AML-193 (cell line): ENCODE measurements around the gene COL5A1.
"Not testable (repeated sequence)": the region's sequence is repeated elsewhere in the genome, so short reads cannot be mapped to it uniquely, and the experiment has no call there.

Source experiments
- DNase-seq, 2 experiments: peaks; one replicate each; lab custom pipeline; 2025; lab: John Stamatoyannopoulos, UW

Gene COL5A1

GRCh38 chr9:134690946-134691694 is 49.5 kb downstream of the COL5A1 start:
- DNase-seq: no peak

DNA sequence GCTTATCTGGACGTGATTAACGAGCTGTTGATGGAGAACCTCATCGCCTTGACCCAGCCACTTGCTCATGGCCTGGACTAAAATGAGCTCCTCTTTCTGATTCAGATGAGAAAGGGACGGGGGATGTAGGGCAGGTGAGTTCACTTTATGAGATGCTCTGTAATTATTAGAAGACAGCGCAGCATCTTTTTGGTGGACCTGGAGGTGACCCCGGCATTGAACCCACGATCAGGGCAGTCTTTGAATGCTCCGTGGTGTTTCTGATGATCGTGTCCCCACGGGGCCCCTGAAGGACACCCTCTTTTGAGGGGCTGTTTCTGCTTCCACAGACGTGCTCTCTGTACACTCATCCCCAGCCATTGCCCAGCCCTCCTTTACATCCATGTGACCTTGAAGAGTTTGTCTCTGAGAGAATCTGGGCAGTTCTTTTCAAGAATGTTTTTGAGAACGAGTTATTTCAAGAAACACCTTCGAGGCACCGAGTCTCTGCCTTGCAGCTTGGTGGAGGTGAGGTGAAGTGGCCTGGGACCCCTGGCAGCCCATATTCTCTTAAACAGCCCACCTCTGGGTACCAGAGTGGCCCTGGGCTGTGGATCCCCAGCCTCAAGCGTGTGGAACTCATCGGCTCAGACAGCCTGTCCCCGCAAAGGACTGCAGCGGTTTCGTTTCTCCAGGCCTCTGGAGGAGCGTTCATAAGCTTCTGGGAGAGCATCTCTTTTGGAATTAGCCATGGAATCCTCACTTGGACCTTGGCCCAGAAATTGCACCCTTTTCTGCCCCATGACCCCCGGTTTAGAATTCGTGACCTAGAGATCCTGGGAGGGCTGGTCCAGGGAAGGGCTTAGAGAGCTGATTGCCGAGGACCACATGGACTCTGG is 50.3 kb downstream of the COL5A1 start:
- DNase-seq: no peak

- no peak for DNase-seq
Observed at GRCh38 chr9:134692573-134692860, 50.9 kb downstream of the COL5A1 start.

- DNase-seq: no peak
Observed at GRCh38 chr9:134693011-134693410, 51.4 kb downstream of the COL5A1 start.

GRCh38 chr9:134693641-134694367 is 52.2 kb downstream of the COL5A1 start:
- DNase-seq: no peak

GRCh38 chr9:134694368-134694665 is 52.7 kb downstream of the COL5A1 start:
- no peak for DNase-seq

- no peak for DNase-seq
Observed at GRCh38 chr9:134694714-134695113, 53.1 kb downstream of the COL5A1 start.

GRCh38 chr9:134695144-134695543 is 53.5 kb downstream of the COL5A1 start:
- no peak for DNase-seq

DNA sequence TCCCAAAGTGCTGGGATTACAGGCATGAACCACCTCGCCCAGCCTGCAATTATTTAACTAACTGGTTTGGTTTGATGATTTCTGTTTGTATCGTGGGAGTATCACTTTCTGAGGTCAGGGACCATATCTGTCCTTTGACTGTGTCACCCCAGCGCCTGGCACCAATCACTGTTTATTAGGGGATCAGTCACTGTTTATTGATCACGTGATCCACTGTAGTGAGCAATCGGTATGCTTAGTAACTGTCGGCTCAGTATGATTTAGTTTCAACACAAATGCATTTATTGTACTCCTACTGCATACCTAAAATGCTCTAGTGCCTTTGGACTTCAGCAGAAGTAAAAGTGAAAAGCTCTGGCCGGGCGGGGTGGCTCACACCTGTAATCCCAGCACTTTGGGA is 54.8 kb downstream of the COL5A1 start:
- no peak for DNase-seq

DNA sequence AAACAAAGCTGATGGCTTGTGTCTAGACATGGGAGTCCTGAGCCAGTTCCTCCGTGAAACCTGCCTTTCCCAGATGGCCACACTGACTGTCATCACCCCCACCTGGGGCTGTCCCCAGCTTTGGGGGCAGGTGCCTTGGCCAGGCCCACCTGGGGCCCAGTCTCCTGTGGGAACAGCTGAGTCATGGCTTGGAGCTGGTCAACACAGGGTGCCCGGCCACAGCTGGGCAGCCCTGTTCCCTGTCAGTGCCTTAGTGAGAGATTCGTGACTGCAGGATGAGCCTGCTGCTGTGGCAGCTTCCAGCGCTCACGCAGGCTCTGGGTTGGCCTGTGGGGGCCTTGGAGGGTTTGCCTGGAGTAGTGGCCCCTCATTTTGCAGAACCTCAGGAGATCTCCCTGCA is 56.5 kb downstream of the COL5A1 start:
- no peak for DNase-seq

- DNase-seq: peak; percentile 7 to 22
Observed at GRCh38 chr9:134698587-134699342, 57.2 kb downstream of the COL5A1 start.

GRCh38 chr9:134699343-134699740 is 57.7 kb downstream of the COL5A1 start:
- DNase-seq: no peak

- no peak for DNase-seq
Observed at GRCh38 chr9:134700636-134701350, 59.2 kb downstream of the COL5A1 start.

DNA sequence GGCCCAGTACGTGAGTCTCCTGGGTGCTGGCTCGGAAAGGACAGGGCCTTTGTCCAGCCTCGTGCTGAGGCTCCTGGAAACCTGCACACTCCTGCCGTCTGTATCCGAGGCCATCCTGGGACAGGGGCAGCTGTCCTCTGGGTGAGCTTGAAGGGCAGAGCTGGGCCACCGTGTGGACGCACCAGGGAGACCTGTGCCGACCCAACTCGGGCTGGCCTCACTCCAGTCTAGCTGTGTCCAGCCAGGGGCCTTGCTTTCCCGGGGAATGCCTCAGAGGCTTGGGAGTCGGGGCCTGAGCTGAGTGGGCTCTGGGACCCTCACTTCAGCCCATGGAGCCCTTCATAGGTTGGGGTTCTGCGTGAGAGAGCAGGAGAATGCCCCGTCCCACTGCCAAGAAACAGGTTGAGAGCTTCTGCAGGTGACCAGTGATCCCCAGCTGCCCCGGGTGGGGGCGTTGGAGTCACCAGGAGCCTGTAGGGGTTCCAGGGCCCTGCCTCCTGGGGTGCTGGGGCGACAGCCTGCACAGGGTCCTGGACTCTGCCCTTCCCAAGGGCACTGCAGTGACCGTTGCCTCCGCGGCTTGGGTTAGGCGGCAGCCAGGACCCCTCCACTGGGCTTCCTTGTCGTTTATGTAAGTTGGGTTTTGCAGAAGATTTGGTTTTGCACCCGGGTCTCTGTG is 60.1 kb downstream of the COL5A1 start:
- no peak for DNase-seq

GRCh38 chr9:134702291-134702690 is 60.7 kb downstream of the COL5A1 start:
- DNase-seq: no peak

GRCh38 chr9:134703730-134704114 is 62.1 kb downstream of the COL5A1 start:
- not testable (repeated sequence) for DNase-seq

- DNase-seq: no peak
Observed at GRCh38 chr9:134704498-134704897, 62.9 kb downstream of the COL5A1 start.

GRCh38 chr9:134705786-134706185 is 64.2 kb downstream of the COL5A1 start:
- no peak for DNase-seq

DNA sequence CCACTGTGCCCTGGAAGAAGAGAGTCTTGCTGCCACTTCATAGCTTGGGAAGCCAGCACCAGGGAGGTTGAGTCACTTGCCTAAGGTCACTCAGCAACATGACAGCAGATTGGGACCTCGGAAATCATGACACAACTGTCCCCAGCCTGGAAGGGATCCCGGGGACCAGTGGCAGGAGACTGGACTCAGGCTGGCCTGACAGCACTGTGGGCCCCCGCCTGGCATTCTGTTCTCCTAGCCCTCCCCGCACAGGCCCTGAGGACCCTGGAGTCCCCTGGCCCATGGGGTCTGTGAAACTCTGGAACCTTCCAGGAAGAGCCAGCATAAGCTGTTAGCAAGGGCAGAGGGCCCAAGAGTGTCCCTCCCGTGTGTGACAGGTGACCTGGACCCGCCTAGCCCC is 64.9 kb downstream of the COL5A1 start:
- no peak for DNase-seq

DNA sequence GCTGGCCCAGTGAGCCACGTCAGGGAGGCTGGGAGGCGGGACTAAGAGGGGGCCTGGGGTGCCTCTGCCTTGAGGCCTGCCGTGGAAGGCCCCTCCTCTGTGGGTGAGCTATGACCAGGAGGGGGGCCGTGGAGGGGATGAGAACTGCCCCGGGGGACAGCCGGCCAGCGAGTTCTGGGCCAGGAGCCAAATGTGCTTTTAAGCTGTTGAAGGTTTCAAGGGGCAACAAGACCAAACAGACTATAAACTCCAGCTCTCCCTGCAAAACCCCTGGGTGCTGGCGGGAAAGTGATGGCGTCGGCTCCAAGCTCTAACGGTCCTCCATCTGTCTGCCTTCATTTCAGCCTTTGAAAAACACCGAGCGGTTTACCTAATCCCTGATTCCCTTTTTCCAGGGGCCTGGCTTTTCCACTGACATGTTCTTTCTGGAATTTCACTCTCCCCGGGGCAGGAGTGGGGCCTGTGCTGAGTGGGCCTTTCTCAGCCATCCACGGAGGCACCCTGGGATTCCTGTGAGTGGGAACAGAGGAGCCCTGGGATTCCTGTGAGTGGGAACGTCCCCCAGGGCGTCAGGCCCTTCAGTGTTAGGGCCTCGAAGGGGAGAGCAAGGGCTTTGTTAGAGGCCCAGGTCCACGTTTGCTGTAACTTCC is 65.6 kb downstream of the COL5A1 start:
- DNase-seq: no peak
